GM18868 (cell line): Measurements from ENCODE around the gene CD160.
"Not testable (repeated sequence)": the region's sequence is repeated elsewhere in the genome, so short reads cannot be mapped to it uniquely, and the experiment has no call there.

ENCODE experiments used
- ATAC-seq: cut with Tn5 transposase; IDR thresholded peaks from one replicate; pipeline ENCODE4 v1.9.1; 2021; ENCODE audit warnings: mild to moderate bottlenecking, moderate library complexity; ENCODE audit not compliant: unreplicated experiment

CD160 gene

GRCh38 chr1:145719230-145720079 lies at the start of gene CD160:
CD160 (plus strand) TSS chr1:145719499; CDS start chr1:145728328, 8,829 bp downstream.
- ATAC-seq = no peak

GRCh38 chr1:145670995-145671745 lies 48.1 kb upstream of the CD160 start:
- ATAC-seq = not testable (repeated sequence)

GRCh38 chr1:145673217-145673616 lies 46.1 kb upstream of the CD160 start:
- ATAC-seq = not testable (repeated sequence)

- ATAC-seq = not testable (repeated sequence)
Observed at GRCh38 chr1:145684858-145685257, 34.4 kb upstream of the CD160 start.

- ATAC-seq = not testable (repeated sequence)
Observed at GRCh38 chr1:145686078-145686477, 33.2 kb upstream of the CD160 start.

- ATAC-seq = no peak
Observed at GRCh38 chr1:145688328-145688727, 31.0 kb upstream of the CD160 start.

GRCh38 chr1:145688924-145689323 lies 30.4 kb upstream of the CD160 start:
- no peak for ATAC-seq

- no peak for ATAC-seq
Observed at GRCh38 chr1:145689922-145690321, 29.4 kb upstream of the CD160 start.

GRCh38 chr1:145690587-145691558 lies 28.4 kb upstream of the CD160 start:
- peak; percentile 83 for ATAC-seq

GRCh38 chr1:145692785-145693443 lies 26.4 kb upstream of the CD160 start:
- no peak for ATAC-seq

- ATAC-seq = no peak
Observed at GRCh38 chr1:145695821-145696629, 23.3 kb upstream of the CD160 start.

- no peak for ATAC-seq
Observed at GRCh38 chr1:145696630-145696960, 22.7 kb upstream of the CD160 start.

- ATAC-seq = no peak
Observed at GRCh38 chr1:145701306-145701862, 17.9 kb upstream of the CD160 start.

- ATAC-seq = no peak
Observed at GRCh38 chr1:145702052-145702451, 17.2 kb upstream of the CD160 start.

- ATAC-seq = no peak
Observed at GRCh38 chr1:145702826-145703225, 16.5 kb upstream of the CD160 start.

- ATAC-seq = no peak
Observed at GRCh38 chr1:145705622-145706021, 13.7 kb upstream of the CD160 start.

- ATAC-seq = no peak
Observed at GRCh38 chr1:145706086-145706664, 13.1 kb upstream of the CD160 start.

- no peak for ATAC-seq
Observed at GRCh38 chr1:145707183-145707867, 12.0 kb upstream of the CD160 start, which contains the start of gene PDZK1. PDZK1 (minus strand) TSS chr1:145707368; CDS start chr1:145688021, 19,347 bp downstream.
